Glomerular visceral epithelial cell (primary cell): ENCODE measurements around the gene PCTP.

ENCODE experiments used
- DNase-seq: peaks from one replicate; pipeline ENCODE4 v3.0.0-alpha.2; 2016; ENCODE audit errors: extremely low spot score

PCTP gene

GRCh38 chr17:55727920-55728319, 22.9 kb upstream of the PCTP start:
- no peak for DNase-seq

GRCh38 chr17:55728361-55728760, 22.5 kb upstream of the PCTP start:
- DNase-seq, result no peak

GRCh38 chr17:55728833-55729232, 22.0 kb upstream of the PCTP start:
- DNase-seq, result no peak

- no peak for DNase-seq
Measured at GRCh38 chr17:55729484-55729883, 21.4 kb upstream of the PCTP start.

- DNase-seq, result no peak
Measured at GRCh38 chr17:55730380-55730779, 20.5 kb upstream of the PCTP start.

- DNase-seq, result no peak
Measured at GRCh38 chr17:55730808-55731207, 20.0 kb upstream of the PCTP start.

- DNase-seq, result no peak
Measured at GRCh38 chr17:55731586-55732250, 19.1 kb upstream of the PCTP start.

- no peak for DNase-seq
Measured at GRCh38 chr17:55734128-55734781, 16.6 kb upstream of the PCTP start.

- DNase-seq, result peak; percentile 37
Measured at GRCh38 chr17:55735731-55736405, 15.0 kb upstream of the PCTP start.

GRCh38 chr17:55737976-55738501, 12.8 kb upstream of the PCTP start:
- no peak for DNase-seq

- DNase-seq, result no peak
Measured at GRCh38 chr17:55740511-55741355, 10.1 kb upstream of the PCTP start.

- DNase-seq, result no peak
Measured at GRCh38 chr17:55741356-55741700, 9.5 kb upstream of the PCTP start.

GRCh38 chr17:55742272-55743102, 8.4 kb upstream of the PCTP start:
- DNase-seq, result no peak

GRCh38 chr17:55743103-55743679, 7.7 kb upstream of the PCTP start:
- DNase-seq, result peak; percentile 13

GRCh38 chr17:55745258-55745657, 5.6 kb upstream of the PCTP start:
- DNase-seq, result no peak

- no peak for DNase-seq
Measured at GRCh38 chr17:55746466-55746865, 4.4 kb upstream of the PCTP start.

GRCh38 chr17:55747209-55747608, 3.6 kb upstream of the PCTP start:
- no peak for DNase-seq

GRCh38 chr17:55748841-55749240, 2.0 kb upstream of the PCTP start:
- no peak for DNase-seq

GRCh38 chr17:55749985-55750384, 866 bp upstream of the PCTP start:
- no peak for DNase-seq

GRCh38 chr17:55751720-55752250, 934 bp downstream of the PCTP start:
- DNase-seq, result no peak

- DNase-seq, result no peak
Measured at GRCh38 chr17:55756689-55757088, 5.8 kb downstream of the PCTP start.
